NOMO-1 treated with DMSO at 0.1 percent for 48 hours (cell line): Measurements from ENCODE around the gene TSPAN4.

ENCODE experiments used
- DNase-seq: peaks from one replicate; lab custom pipeline; 2025; ENCODE audit not compliant: unreplicated experiment; lab: John Stamatoyannopoulos, UW

TSPAN4 gene

GRCh38 chr11:905952-906351 is 63.3 kb downstream of the TSPAN4 start:
- no peak for DNase-seq

DNA sequence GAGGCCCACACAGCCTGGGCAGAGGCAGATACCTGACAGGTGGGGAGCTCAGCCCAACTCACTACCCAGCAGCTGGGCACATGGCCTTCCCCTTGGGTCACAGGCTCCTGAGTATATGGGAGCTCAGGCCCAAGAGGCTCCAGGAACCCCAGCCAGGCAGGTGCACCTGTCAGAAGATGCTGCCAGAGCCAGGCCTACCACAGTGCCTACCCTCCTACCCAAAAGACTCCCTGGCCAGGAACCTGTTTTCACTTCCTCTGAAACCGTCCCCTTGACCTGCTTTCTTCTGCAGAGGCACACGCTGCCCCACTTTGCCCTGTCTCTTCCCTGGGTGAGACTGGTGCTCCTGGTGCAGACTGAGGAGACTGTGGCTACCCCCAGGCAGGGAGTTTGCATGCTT is 65.0 kb downstream of the TSPAN4 start:
- no peak for DNase-seq

GRCh38 chr11:908273-908672 is 65.6 kb downstream of the TSPAN4 start:
- no peak for DNase-seq

GRCh38 chr11:909406-909805 is 66.8 kb downstream of the TSPAN4 start:
- no peak for DNase-seq

DNA sequence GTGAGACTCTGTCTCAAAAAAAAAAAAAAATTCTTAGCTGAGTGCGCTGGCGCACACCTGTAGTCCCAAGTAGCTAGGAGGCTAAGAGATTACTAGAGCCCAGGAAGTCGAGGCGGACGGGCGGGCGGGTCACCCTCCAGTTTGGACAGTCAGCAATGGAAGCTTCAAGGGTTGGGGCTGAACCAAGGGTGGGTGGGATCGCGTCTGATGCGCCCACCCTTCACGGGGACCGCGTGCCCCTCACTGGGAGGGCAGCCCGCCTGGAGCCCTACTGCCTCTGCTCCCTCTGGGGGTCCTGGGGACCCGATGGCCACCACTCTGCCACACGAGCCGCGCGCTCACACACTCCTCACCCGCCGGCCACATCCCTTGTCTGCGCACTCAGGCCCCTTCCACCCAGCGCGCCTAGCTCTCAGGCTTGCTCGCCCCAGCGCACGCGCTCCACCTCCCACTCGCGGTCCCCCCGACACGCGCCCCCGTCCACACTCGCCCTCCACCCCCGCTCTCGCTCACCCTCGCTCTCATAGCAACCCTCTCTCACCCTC is 67.5 kb downstream of the TSPAN4 start:
- peak; percentile 33 for DNase-seq

GRCh38 chr11:910589-911030 is 68.0 kb downstream of the TSPAN4 start, which contains the start of gene CHID1:
Gene CHID1 (minus strand): TSS chr11:910810. CDS start chr11:904816, 5,994 bp downstream.
- DNase-seq: peak; percentile 80

- peak; percentile 22 for DNase-seq
These were observed 68.6 kb downstream of the TSPAN4 start for GRCh38 chr11:911031-911889.

DNA sequence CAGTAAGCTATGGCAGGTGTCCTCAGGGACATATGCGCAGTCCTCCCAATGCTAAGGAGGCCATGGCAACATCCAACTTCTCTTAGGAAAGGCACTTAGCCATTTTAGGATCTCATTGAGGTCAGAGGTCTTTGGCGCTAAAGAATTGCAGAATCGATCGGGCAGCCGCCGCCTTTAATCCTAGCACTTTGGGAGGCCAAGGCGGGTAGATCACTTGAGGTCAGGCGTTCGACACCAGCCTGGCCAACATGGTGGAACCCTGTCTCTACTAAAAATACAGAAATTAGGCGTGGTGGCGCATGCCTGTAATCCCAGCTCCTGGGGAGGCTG is 69.2 kb downstream of the TSPAN4 start:
- DNase-seq: no peak

DNA sequence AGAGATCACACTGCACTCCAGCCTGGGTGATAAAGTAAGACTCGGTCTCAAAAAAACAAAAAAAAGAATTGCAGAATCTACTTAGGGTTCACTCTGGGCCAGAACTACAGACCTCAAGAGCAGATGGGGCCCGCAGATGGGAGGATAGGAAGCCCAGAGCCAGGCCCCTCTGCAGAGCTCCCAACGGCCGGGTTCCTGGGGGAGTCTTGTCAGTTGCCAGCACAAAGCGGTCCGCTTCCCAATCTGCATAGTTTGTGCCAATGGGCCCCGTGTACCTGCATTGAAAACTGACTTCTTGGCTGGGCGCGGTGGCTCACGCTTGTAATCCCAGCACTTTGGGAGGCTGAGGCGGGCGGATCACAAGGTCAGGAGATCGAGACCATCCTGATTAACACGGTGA is 69.6 kb downstream of the TSPAN4 start:
- no peak for DNase-seq

- DNase-seq: no peak
These were observed 70.4 kb downstream of the TSPAN4 start for GRCh38 chr11:913043-913442.

GRCh38 chr11:914204-914603 is 71.6 kb downstream of the TSPAN4 start:
- no peak for DNase-seq

DNA sequence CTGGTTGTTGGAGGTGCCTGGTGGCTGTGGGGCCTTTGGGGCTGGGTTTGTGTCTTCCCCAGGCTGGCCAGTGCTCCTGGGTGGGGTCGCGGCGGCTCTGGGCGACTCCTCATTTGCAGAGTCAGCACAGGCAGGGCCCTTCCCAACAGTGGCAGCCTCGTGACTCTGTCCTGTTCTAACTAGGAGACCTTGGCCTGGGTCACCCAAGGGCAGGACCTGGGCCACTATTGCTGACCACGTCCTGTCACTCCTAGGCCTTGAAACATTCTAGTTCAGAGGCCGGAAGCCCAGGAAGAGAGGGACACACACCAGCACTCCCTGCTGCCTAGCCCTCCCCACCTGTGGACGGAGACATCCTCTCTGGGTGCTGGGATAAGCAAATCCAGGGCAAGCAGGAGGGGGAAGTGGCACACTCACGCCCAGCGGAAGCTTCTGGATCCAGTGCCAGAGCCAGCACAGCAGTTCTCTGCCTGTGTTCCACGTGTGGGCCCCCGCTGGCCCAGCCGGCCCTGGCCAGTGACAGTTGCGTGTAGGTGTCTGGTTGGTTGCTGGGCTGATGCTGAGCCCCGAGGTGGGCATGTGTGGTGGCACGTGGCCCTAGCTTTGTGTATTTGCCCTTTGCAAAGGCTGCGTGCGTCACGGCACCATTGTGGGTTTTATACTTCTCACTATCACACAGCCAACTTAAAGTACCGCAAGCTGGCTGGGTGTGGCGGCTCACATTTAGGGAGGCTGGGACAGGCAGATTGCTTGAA is 72.3 kb downstream of the TSPAN4 start:
- no peak for DNase-seq
